HG03442 (cell line): ENCODE measurements around the gene PHACTR2.
"Not testable (repeated sequence)": the region's sequence is repeated elsewhere in the genome, so short reads cannot be mapped to it uniquely, and the experiment has no call there.

Experiments
- ATAC-seq: cut with Tn5 transposase; IDR thresholded peaks from one replicate; pipeline ENCODE4 v1.9.1; 2021; ENCODE audit warnings: mild to moderate bottlenecking, moderate library complexity; ENCODE audit not compliant: unreplicated experiment

PHACTR2 gene

GRCh38 chr6:143758551-143758950 lies 80.8 kb downstream of the PHACTR2 start:
- ATAC-seq: no peak

- ATAC-seq: no peak
Observed at GRCh38 chr6:143759666-143760065, 81.9 kb downstream of the PHACTR2 start.

- no peak for ATAC-seq
Observed at GRCh38 chr6:143761074-143761473, 83.3 kb downstream of the PHACTR2 start.

- ATAC-seq: no peak
Observed at GRCh38 chr6:143762126-143762525, 84.4 kb downstream of the PHACTR2 start.

GRCh38 chr6:143765422-143766184 lies 87.8 kb downstream of the PHACTR2 start:
- ATAC-seq: no peak

GRCh38 chr6:143766185-143766553 lies 88.4 kb downstream of the PHACTR2 start:
- ATAC-seq: no peak

- ATAC-seq: no peak
Observed at GRCh38 chr6:143767433-143767832, 89.7 kb downstream of the PHACTR2 start.

- ATAC-seq: no peak
Observed at GRCh38 chr6:143772116-143773086, 94.6 kb downstream of the PHACTR2 start.

- ATAC-seq: no peak
Observed at GRCh38 chr6:143773506-143774150, 95.9 kb downstream of the PHACTR2 start.

GRCh38 chr6:143774347-143774746 lies 96.6 kb downstream of the PHACTR2 start:
- no peak for ATAC-seq

- ATAC-seq: no peak
Observed at GRCh38 chr6:143775336-143775735, 97.6 kb downstream of the PHACTR2 start.

- no peak for ATAC-seq
Observed at GRCh38 chr6:143778926-143779325, 101.2 kb downstream of the PHACTR2 start.

GRCh38 chr6:143782481-143782880 lies 104.7 kb downstream of the PHACTR2 start:
- no peak for ATAC-seq

- ATAC-seq: no peak
Observed at GRCh38 chr6:143783077-143783476, 105.3 kb downstream of the PHACTR2 start.

GRCh38 chr6:143784316-143784715 lies 106.6 kb downstream of the PHACTR2 start:
- ATAC-seq: no peak

- ATAC-seq: not testable (repeated sequence)
Observed at GRCh38 chr6:143786371-143786770, 108.6 kb downstream of the PHACTR2 start.

GRCh38 chr6:143792402-143793279 lies 114.9 kb downstream of the PHACTR2 start:
- ATAC-seq: no peak

- no peak for ATAC-seq
Observed at GRCh38 chr6:143793280-143793619, 115.5 kb downstream of the PHACTR2 start.

GRCh38 chr6:143796551-143796950 lies 118.8 kb downstream of the PHACTR2 start:
- not testable (repeated sequence) for ATAC-seq

GRCh38 chr6:143798487-143798886 lies 120.7 kb downstream of the PHACTR2 start:
- ATAC-seq: not testable (repeated sequence)
